Measurements from ENCODE around the gene OSBPL10. TPM values are rescaled to one million over a fixed set of nuclear protein-coding genes. Genes with fewer than 3 reads are reported as not detected.

Gene OSBPL10
- polyA plus RNA-seq, 1 donor from 2014 or later, result 2.0 TPM

- Histone ChIP-seq H3K4me3 (ENCODE audit: low read length) (no peak overlapping the region), H3K9me3 (ENCODE audit: low read length) (no peaks in the 10 kb centered on the region), H3K79me2 (replicated peaks; ENCODE audit: insufficient read depth, low read length) (no peaks in the 10 kb centered on the region), H3K9ac (ENCODE audit: low read length) (no peak overlapping the region), H4K20me1 (ENCODE audit: insufficient read depth) (no peaks in the 10 kb centered on the region), H3K36me3 (ENCODE audit: insufficient read depth, low read length) (no peaks in the 10 kb centered on the region), H3K27me3 (ENCODE audit: insufficient read depth, low read depth, low read length) (peaks cover 7% of the 10 kb centered on the region), H3K4me2 (ENCODE audit: low read length) (no peak overlapping the region), H3K27ac (ENCODE audit: low read length) (no peak overlapping the region), H3K9me2 (ENCODE audit: insufficient read depth, low read length) (no peaks in the 10 kb centered on the region), H3F3A (ENCODE audit: insufficient read depth, low read length, poor library complexity, severe bottlenecking) (no peaks in the 10 kb centered on the region), H2AFZ (ENCODE audit: low read depth, low read length) (no peak overlapping the region)
- TF ChIP-seq TAF1 (IDR thresholded peaks at IDR 0.05; ENCODE audit: low read depth), result no peak
Observed at GRCh38 chr3:31985831-31986230, 4.8 kb upstream of the OSBPL10 start.

DNA sequence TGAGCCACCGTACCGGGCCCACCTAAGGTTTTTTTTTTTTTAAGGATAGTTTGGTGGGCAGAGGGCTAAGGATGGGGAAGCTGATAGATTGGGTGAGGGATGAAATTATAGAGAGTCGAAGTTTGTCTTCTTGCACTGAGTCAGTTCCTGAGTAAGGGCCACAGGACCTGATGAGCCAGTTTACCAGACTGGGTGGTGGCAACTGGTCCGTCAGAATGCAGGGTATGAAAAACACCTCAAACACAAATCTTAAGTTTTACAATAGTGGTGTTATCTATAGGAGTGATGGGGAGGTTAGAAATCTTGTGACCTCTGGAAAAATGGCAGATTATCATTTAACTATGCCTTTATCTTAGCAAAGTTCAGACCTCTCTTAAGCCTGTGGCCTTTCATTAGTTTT, 3.3 kb upstream of the OSBPL10 start:
- Histone ChIP-seq H3K4me2 (ENCODE audit: low read length) (no peak overlapping the region), H3K27ac (ENCODE audit: low read length) (no peak overlapping the region), H3K9me2 (ENCODE audit: insufficient read depth, low read length) (no peaks in the 10 kb centered on the region), H3F3A (ENCODE audit: insufficient read depth, low read length, poor library complexity, severe bottlenecking) (no peaks in the 10 kb centered on the region), H3K9ac (ENCODE audit: low read length) (no peak overlapping the region), H2AFZ (ENCODE audit: low read depth, low read length) (no peak overlapping the region), H3K27me3 (ENCODE audit: insufficient read depth, low read depth, low read length) (peaks cover 18% of the 10 kb centered on the region), H3K4me3 (ENCODE audit: low read length) (no peak overlapping the region), H3K79me2 (replicated peaks; ENCODE audit: insufficient read depth, low read length) (no peaks in the 10 kb centered on the region), H4K20me1 (ENCODE audit: insufficient read depth) (no peaks in the 10 kb centered on the region), H3K9me3 (ENCODE audit: low read length) (no peaks in the 10 kb centered on the region), H3K36me3 (ENCODE audit: insufficient read depth, low read length) (no peaks in the 10 kb centered on the region)
- TF ChIP-seq, protein P1, sequence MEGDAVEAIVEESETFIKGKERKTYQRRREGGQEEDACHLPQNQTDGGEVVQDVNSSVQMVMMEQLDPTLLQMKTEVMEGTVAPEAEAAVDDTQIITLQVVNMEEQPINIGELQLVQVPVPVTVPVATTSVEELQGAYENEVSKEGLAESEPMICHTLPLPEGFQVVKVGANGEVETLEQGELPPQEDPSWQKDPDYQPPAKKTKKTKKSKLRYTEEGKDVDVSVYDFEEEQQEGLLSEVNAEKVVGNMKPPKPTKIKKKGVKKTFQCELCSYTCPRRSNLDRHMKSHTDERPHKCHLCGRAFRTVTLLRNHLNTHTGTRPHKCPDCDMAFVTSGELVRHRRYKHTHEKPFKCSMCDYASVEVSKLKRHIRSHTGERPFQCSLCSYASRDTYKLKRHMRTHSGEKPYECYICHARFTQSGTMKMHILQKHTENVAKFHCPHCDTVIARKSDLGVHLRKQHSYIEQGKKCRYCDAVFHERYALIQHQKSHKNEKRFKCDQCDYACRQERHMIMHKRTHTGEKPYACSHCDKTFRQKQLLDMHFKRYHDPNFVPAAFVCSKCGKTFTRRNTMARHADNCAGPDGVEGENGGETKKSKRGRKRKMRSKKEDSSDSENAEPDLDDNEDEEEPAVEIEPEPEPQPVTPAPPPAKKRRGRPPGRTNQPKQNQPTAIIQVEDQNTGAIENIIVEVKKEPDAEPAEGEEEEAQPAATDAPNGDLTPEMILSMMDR (IDR thresholded peaks at IDR 0.05; ENCODE audit: poor library complexity, severe bottlenecking), result no peak
- TF ChIP-seq REST (IDR thresholded peaks at IDR 0.05; ENCODE audit: borderline replicate concordance), result no peak
- no peak for TF ChIP-seq RAD21 (conservative IDR thresholded peaks at IDR 0.05)
- TF ChIP-seq EZH2 (IDR thresholded peaks at IDR 0.05; ENCODE audit: borderline replicate concordance, insufficient read depth, low read length, poor library complexity, severe bottlenecking), result no peak
- no peak for TF ChIP-seq EP300 (conservative IDR thresholded peaks at IDR 0.05; ENCODE audit: poor library complexity, severe bottlenecking)
- no peak for TF ChIP-seq TAF1 (IDR thresholded peaks at IDR 0.05; ENCODE audit: low read depth)
- TF ChIP-seq SMC3 (conservative IDR thresholded peaks at IDR 0.05; ENCODE audit: poor library complexity), result no peak
- no peak for TF ChIP-seq MXI1 (conservative IDR thresholded peaks at IDR 0.05; ENCODE audit: poor library complexity, severe bottlenecking)
- no peak for TF ChIP-seq POLR2AphosphoS5 (IDR thresholded peaks at IDR 0.05)

All from neural cell (in vitro differentiated cells).